Measurements from ENCODE around the gene MIX23. TPM values are rescaled to one million over a fixed set of nuclear protein-coding genes. Genes with fewer than 3 reads are reported as not detected.

Gene MIX23
- total RNA-seq, 4 donors from 2014 or later = 11.8 to 30.6 (median 24.2) TPM

DNA sequence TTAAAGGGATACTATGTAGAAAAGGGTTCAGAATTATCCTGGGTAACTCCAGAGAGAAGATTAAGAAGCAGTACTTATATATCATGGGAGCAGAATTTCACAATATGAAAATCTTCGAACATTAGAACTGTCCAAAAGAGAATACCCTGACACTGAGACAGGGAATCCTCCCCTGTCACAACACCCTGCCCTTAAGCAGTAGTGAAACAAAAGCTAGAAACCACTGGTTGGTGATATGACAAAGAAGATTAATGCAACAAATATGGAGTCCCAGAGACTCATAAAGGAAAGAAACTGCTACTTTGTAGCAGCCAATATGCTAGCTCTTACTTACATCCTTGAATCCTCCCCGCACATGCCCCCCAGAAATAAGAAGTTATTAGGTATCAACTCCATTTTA lies 18.5 kb downstream of the MIX23 start:
- no peaks in the 10 kb centered on the region for H3K27me3 ChIP-seq
- intact Hi-C loops (cut with DNase I) = no loop called here
- peak overlapping the region; percentile 42 to 85 (median 78) for H3K27ac ChIP-seq
- peaks cover 0 to 84% (median 4%) of the 10 kb centered on the region in 3 donors for H3K36me3 ChIP-seq
- no peaks in the 10 kb centered on the region for H3K9me3 ChIP-seq
- no peak overlapping the region for H3K4me3 ChIP-seq
- peaks cover 0 to 59% (median 5%) of the 10 kb centered on the region in 3 donors for H3K4me1 ChIP-seq
- TF ChIP-seq POLR2A (IDR thresholded peaks at IDR 0.05) (no peak), CTCF (IDR thresholded peaks at IDR 0.05) (no peak)
- 23 to 77% methylated on average over 2 of the region's 2 CpGs for WGBS, 2 donors
- DNase-seq = no peak

DNA sequence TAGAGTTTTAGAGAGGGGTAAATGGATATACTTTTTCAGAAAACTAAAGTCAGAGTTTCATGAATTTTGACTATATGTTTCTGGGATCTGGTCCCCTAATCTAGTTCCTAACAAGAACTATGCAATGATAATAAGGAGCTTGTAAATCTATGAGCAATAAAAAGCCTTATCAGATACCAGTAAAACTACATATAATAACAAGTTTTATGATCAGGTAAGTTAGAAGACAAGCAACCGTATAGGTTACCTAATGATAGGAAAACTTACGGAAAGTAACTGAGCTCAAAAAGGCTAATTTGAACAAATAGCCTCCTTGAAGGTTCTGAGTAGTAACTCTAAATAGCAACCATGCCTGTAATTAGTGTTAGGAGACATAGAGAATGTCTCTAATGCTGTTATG lies 21.0 kb downstream of the MIX23 start:
- Histone ChIP-seq H3K27me3 (no peaks in the 10 kb centered on the region), H3K9me3 (no peaks in the 10 kb centered on the region), H3K4me1 (peaks cover 0 to 78% (median 7%) of the 10 kb centered on the region in 3 donors), H3K27ac (peak overlapping the region in 3 of 4 donors; percentile 54 to 82 (median 74)), H3K4me3 (no peak overlapping the region), H3K36me3 (peaks cover 0 to 70% (median 4%) of the 10 kb centered on the region in 3 donors)
- TF ChIP-seq POLR2A (IDR thresholded peaks at IDR 0.05) (no peak), CTCF (IDR thresholded peaks at IDR 0.05) (no peak)
- intact Hi-C loops (cut with DNase I) = no loop called here
- no peak for DNase-seq
- 65 to 84% methylated on average over 2 of the region's 2 CpGs for WGBS, 2 donors

DNA sequence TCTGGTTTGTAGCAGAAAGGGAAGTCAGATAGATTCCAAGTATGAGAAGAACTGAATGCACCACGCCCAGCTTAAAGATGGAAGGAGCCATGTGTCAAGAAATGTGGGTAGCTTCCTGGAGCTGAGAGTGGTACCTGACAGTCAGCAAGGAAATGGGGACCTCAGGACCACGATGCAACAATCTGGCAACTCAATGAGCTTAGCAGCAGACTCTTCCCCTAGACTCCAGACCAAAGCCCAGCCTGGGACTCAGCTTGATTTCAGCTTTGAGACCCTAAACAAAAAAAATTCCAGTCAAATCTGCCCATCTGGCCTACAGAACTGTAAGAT lies 24.4 kb downstream of the MIX23 start:
- no peak for DNase-seq
- WGBS, 2 donors = 89 to 100% methylated on average over 2 of the region's 2 CpGs
- peaks cover 0 to 83% (median 14%) of the 10 kb centered on the region in 3 donors for H3K4me1 ChIP-seq
- H3K27ac ChIP-seq = peak overlapping the region; percentile 24 to 79 (median 56)
- no peak overlapping the region for H3K4me3 ChIP-seq
- intact Hi-C loops (cut with DNase I) = no loop called here
- TF ChIP-seq POLR2A (IDR thresholded peaks at IDR 0.05) = no peak
- no peak for TF ChIP-seq CTCF (IDR thresholded peaks at IDR 0.05)
- no peaks in the 10 kb centered on the region for H3K9me3 ChIP-seq
- no peaks in the 10 kb centered on the region for H3K27me3 ChIP-seq
- H3K36me3 ChIP-seq = peaks cover 0 to 41% (median 0%) of the 10 kb centered on the region in 3 donors

DNA sequence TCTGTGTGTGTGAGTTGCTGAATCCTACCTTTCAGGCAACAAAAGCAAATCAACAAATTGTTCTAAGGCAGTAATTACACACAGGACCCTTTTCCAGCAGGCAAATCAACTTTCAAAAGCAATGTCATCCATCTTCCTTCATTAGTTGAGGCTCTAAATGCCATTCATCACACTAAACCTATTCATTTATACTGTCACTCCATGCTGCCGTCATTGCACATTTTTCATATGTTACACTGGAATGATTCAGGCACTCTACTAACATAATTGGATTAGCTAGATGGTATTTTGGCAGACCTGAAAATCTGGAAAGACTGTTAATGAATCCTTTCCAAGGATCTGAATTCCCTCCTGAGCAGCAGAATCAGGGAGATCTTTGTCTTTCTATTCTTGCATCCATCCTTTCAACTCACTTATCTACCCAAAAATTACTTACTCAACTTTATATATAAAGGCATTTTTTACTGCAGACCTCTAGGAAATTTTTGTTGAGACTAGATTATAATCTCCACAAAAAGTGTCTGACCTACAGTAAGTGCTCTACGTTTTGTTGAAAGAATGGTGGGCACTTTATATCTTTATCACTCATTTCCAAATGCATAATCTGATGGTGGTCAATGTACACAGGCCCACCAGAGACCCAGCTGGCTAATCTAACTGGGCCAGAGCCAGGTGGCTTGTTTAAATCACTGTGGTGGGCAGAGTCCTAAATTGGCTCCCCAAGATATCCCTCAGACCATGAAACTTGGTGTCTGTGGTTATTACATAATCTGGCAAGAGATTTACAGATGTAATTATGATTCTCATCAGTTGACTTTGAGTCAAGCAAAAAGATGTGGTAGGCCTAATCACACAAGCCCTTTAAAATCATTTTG lies 25.0 kb downstream of the MIX23 start:
- H3K4me3 ChIP-seq = no peak overlapping the region
- no peaks in the 10 kb centered on the region for H3K9me3 ChIP-seq
- peaks cover 0 to 35% (median 0%) of the 10 kb centered on the region in 3 donors for H3K36me3 ChIP-seq
- TF ChIP-seq POLR2A (IDR thresholded peaks at IDR 0.05) (no peak), CTCF (IDR thresholded peaks at IDR 0.05) (no peak)
- H3K27me3 ChIP-seq = no peaks in the 10 kb centered on the region
- 45 to 46% methylated on average over 2 of the region's 2 CpGs for WGBS, 2 donors
- H3K27ac ChIP-seq = peak overlapping the region; percentile 24 to 79 (median 56)
- intact Hi-C loops (cut with DNase I) = no loop called here
- H3K4me1 ChIP-seq = peaks cover 0 to 83% (median 15%) of the 10 kb centered on the region in 3 donors
- no peak for DNase-seq

DNA sequence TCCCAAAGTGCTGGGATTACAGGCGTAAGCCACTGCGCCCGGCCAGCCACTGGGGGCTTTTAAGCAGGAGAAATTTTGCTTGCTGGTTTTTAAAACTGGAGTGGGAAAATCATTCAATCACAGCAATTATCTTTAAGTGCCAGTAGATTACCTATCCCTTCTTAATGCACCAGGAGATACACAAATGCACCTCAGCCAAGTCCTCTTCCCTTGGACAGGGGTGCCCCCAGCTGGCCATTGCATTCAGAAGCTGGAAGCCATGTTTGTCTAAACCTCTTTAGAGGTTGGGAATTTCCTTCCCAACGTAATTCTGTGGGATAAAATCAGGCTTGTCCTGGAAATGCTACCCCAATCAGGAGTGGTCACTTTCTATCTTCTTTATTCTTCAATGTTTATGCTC lies 26.6 kb downstream of the MIX23 start:
- Histone ChIP-seq H3K36me3 (peaks cover 0 to 19% (median 0%) of the 10 kb centered on the region in 3 donors), H3K27me3 (no peaks in the 10 kb centered on the region), H3K4me3 (no peak overlapping the region), H3K4me1 (peaks cover 0 to 83% (median 11%) of the 10 kb centered on the region in 3 donors), H3K9me3 (no peaks in the 10 kb centered on the region), H3K27ac (peak overlapping the region in 3 of 4 donors; percentile 47 to 79 (median 66))
- WGBS, 2 donors = 67 to 80% methylated on average over 4 of the region's 4 CpGs
- DNase-seq = no peak
- intact Hi-C loops (cut with DNase I) = no loop called here
- TF ChIP-seq CTCF (IDR thresholded peaks at IDR 0.05) (peak in 5 of 6 experiments; percentile 19 to 54 (median 42)), POLR2A (IDR thresholded peaks at IDR 0.05) (no peak)
